LNCAP (cell line): ENCODE results near the gene LTC4S.

Experiments used
- CTCF ChIP-seq: fragments of 450-650 bp; IDR thresholded peaks from 2 replicates; pipeline ENCODE4 v1.5.1; 2017; ENCODE audit warnings: mild to moderate bottlenecking

Gene LTC4S

DNA sequence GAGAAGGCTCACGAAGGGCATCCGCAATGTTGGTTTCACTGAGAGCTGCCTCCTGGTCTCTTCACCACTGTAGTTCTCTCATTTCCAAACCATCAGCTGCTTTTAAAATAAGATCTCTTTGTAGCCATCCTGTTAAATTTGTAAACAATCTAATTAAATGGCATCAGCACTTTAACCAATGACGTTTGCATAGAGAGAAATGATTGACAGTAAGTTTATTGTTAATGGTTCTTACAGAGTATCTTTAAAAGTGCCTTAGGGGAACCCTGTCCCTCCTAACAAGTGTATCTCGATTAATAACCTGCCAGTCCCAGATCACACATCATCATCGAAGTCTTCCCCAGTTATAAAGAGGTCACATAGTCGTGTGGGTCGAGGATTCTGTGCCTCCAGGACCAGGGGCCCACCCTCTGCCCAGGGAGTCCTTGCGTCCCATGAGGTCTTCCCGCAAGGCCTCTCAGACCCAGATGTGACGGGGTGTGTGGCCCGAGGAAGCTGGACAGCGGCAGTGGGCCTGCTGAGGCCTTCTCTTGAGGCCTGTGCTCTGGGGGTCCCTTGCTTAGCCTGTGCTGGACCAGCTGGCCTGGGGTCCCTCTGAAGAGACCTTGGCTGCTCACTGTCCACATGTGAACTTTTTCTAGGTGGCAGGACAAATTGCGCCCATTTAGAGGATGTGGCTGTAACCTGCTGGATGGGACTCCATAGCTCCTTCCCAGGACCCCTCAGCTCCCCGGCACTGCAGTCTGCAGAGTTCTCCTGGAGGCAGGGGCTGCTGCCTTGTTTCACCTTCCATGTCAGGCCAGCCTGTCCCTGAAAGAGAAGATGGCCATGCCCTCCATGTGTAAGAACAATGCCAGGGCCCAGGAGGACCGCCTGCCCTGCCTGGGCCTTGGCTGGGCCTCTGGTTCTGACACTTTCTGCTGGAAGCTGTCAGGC is 43.6 kb downstream of the LTC4S start:
- no peak for TF ChIP-seq CTCF

- no peak for TF ChIP-seq CTCF
Observed at GRCh38 chr5:179839328-179840256, 45.8 kb downstream of the LTC4S start.

DNA sequence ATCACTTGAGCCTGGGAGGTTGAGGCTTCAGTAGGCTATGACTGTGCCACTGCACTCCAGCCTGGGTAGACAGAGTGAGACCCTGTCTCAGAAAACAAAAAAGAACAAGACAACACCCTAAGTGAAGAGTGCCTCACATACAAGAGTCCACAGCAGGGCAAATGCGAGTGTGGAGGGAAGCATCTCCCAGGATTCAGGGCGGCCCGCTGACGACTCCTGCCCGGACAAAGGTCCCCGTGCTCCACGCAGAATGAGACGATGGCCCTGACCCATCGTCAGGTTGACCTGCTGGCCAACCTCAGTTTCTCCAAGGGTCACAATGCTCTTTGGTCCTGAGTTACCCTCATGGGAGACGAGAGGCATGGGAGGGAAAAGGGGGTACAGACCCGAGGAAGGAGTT is 46.5 kb downstream of the LTC4S start:
- no peak for TF ChIP-seq CTCF

GRCh38 chr5:179840766-179841165 is 47.0 kb downstream of the LTC4S start:
- TF ChIP-seq CTCF: no peak

DNA sequence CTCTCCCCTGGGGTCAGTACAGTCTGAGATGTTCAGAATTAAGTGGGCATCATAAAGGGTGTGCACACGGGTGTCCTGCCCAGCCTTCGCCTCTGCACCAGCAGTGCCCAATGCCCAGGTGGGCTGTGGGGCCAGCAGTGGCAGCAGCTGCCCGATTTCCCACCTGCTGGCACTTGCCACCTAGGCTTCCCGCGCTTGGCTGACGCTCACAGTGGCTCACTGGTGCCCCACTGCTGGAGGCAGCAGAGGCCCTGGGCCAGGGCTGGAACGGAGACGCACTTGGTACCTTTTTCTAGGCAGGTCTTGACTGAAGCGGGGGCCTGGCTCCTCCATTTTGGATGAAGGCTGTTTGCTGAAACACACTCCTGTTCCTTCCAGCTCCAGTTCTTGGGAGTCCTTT is 47.8 kb downstream of the LTC4S start:
- no peak for TF ChIP-seq CTCF
